SK-N-SH (cell line): ENCODE measurements around the gene GTSF1L.

Experiments
- JUND ChIP-seq: IDR thresholded peaks from 2 replicates; pipeline ENCODE4 v1.4.0; 2012
- MAX ChIP-seq: IDR thresholded peaks from 2 replicates; pipeline ENCODE4 v1.4.0; 2012; ENCODE audit warnings: low read depth
- NRF1 ChIP-seq: IDR thresholded peaks from 2 replicates; pipeline ENCODE4 v1.6.1; 2012; ENCODE audit warnings: low read depth, mild to moderate bottlenecking, low read length
- RAD21 ChIP-seq: IDR thresholded peaks from 2 replicates; pipeline ENCODE4 v1.6.1; 2012; ENCODE audit warnings: mild to moderate bottlenecking, low read length
- RCOR1 ChIP-seq: fragments of 150-350 bp; IDR thresholded peaks from 2 replicates; pipeline ENCODE4 v1.6.1; 2017; ENCODE audit warnings: antibody characterized with exemption, low read length
- REST ChIP-seq: IDR thresholded peaks from 2 replicates; pipeline ENCODE4 v1.6.1; 2012; ENCODE audit warnings: mild to moderate bottlenecking, low read depth, low read length, moderate library complexity
- TAF1 ChIP-seq: IDR thresholded peaks from 2 replicates; pipeline ENCODE4 v1.6.1; 2012; ENCODE audit warnings: low read depth, mild to moderate bottlenecking, low read length, moderate library complexity, borderline replicate concordance
- TF ChIP-seq, protein P1 (sequence below): fragments of 200-600 bp; sonication (generic); IDR thresholded peaks from 2 replicates; pipeline ENCODE4 v1.6.1; 2017; ENCODE audit warnings: antibody characterized with exemption, mild to moderate bottlenecking, moderate library complexity

DNA sequence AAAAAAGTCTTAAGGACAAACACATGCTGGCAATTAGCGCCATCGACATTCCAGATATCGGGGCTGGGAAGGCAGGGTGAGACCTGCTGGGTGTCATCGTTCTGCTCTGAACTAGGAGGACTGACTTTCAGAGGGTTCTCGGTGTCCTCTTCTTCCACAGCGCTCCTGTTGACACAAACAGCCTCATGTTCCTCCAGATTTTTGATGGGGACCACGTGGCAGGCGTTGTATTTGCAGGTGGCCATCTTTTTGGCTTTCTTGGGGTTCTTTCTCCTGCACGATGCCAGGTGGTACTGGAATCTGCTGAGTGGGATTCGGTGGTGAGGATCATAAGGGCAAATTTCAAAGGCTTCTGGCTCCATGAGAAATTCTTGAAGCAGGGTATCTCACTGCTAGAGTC lies 469 bp downstream of the GTSF1L start:
- TF ChIP-seq RCOR1 (no peak), MAX (no peak), RAD21 (no peak), NRF1 (no peak), TAF1 (no peak), JUND (no peak), REST (no peak)
- TF ChIP-seq, protein P1, sequence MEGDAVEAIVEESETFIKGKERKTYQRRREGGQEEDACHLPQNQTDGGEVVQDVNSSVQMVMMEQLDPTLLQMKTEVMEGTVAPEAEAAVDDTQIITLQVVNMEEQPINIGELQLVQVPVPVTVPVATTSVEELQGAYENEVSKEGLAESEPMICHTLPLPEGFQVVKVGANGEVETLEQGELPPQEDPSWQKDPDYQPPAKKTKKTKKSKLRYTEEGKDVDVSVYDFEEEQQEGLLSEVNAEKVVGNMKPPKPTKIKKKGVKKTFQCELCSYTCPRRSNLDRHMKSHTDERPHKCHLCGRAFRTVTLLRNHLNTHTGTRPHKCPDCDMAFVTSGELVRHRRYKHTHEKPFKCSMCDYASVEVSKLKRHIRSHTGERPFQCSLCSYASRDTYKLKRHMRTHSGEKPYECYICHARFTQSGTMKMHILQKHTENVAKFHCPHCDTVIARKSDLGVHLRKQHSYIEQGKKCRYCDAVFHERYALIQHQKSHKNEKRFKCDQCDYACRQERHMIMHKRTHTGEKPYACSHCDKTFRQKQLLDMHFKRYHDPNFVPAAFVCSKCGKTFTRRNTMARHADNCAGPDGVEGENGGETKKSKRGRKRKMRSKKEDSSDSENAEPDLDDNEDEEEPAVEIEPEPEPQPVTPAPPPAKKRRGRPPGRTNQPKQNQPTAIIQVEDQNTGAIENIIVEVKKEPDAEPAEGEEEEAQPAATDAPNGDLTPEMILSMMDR, result no peak
